Keratinocyte (primary cell): ENCODE data around the gene IFTAP. TPM values are rescaled to one million over a fixed set of nuclear protein-coding genes. Genes with fewer than 3 reads are reported as not detected.

Experiments used
- DNase-seq: peaks from one replicate; pipeline ENCODE4 v3.0.0-alpha.2; 2011; ENCODE audit warnings: low read depth, missing footprints, low spot score
- FAIRE-seq: peaks from 2 replicates; lab custom pipeline; 2011; peaks lifted over from hg19 to GRCh38; lab: Jason Lieb, UNC
- H2AFZ ChIP-seq: 2 replicates; pipeline ENCODE4 v1.6.0; 2012; ENCODE audit warnings: low read length, control low read depth, inconsistent platforms; ENCODE audit not compliant: control insufficient read depth
- H3K27ac ChIP-seq: 2 replicates; pipeline ENCODE4 v1.5.1; 2011; ENCODE audit warnings: low read length; ENCODE audit not compliant: control insufficient read depth, insufficient read depth
- H3K27me3 ChIP-seq: 3 replicates; pipeline ENCODE4 v1.6.0; 2011; ENCODE audit warnings: low read length; ENCODE audit not compliant: control insufficient read depth, insufficient read depth; ENCODE audit errors: extremely low read depth
- H3K36me3 ChIP-seq, 2 experiments: 2 replicates in 1 of 2; 3 replicates in 1 of 2; pipeline ENCODE4 v1.5.1; 2011; ENCODE audit warnings: low read length in 2 of 2, mild to moderate bottlenecking in 1 of 2; ENCODE audit not compliant: control insufficient read depth in 2 of 2, insufficient read depth in 2 of 2; ENCODE audit errors: extremely low read depth in 1 of 2
- H3K4me1 ChIP-seq: 3 replicates; pipeline ENCODE4 v1.5.1; 2011; ENCODE audit warnings: low read length; ENCODE audit not compliant: control insufficient read depth, insufficient read depth; ENCODE audit errors: extremely low read depth
- H3K4me2 ChIP-seq: 3 replicates; pipeline ENCODE4 v1.6.0; 2011; ENCODE audit warnings: low read depth, low read length; ENCODE audit not compliant: control insufficient read depth, insufficient read depth; ENCODE audit errors: extremely low read depth
- H3K4me3 ChIP-seq, 3 experiments: fragments of 200-600 bp in 1 of 3; sonication (generic) in 1 of 3; 2 replicates in 2 of 3; 3 replicates in 1 of 3; pipeline ENCODE4 v1.5.1; 2011 to 2016; ENCODE audit warnings: low read length in 3 of 3, mild to moderate bottlenecking in 3 of 3, control low read depth in 2 of 3, inconsistent platforms in 1 of 3, low read depth in 1 of 3, mixed read lengths in 1 of 3, mixed run types in 1 of 3, moderate library complexity in 1 of 3; ENCODE audit not compliant: control insufficient read depth in 2 of 3, insufficient read depth in 2 of 3; ENCODE audit errors: extremely low read depth in 1 of 3
- H3K79me2 ChIP-seq: 2 replicates; pipeline ENCODE4 v1.6.0; 2012; ENCODE audit warnings: low read length; ENCODE audit not compliant: control insufficient read depth, insufficient read depth
- H3K9ac ChIP-seq: 3 replicates; pipeline ENCODE4 v1.6.0; 2011; ENCODE audit warnings: low read length; ENCODE audit not compliant: control insufficient read depth, insufficient read depth; ENCODE audit errors: extremely low read depth
- H3K9me1 ChIP-seq: 3 replicates; pipeline ENCODE4 v1.6.0; 2011; ENCODE audit warnings: low read length; ENCODE audit not compliant: control insufficient read depth, insufficient read depth; ENCODE audit errors: extremely low read depth
- H3K9me3 ChIP-seq: 2 replicates; pipeline ENCODE4 v1.5.1; 2012; ENCODE audit warnings: low read depth, low read length; ENCODE audit not compliant: control insufficient read depth
- H4K20me1 ChIP-seq: 3 replicates; pipeline ENCODE4 v1.6.0; 2011; ENCODE audit warnings: low read length; ENCODE audit not compliant: control insufficient read depth, insufficient read depth; ENCODE audit errors: extremely low read depth
- CTCF ChIP-seq, 3 experiments: IDR thresholded peaks in 1 of 3; conservative IDR thresholded peaks in 1 of 3; optimal IDR thresholded peaks in 1 of 3; 2 replicates in 2 of 3; 3 replicates in 1 of 3; pipeline versions ENCODE3 to v1.5.1; 2011; ENCODE audit warnings: low read length in 3 of 3, mild to moderate bottlenecking in 3 of 3, moderate library complexity in 2 of 3, control low read depth in 1 of 3, inconsistent platforms in 1 of 3; ENCODE audit not compliant: insufficient read depth in 2 of 3; ENCODE audit errors: extremely low read depth in 1 of 3
- EZH2 ChIP-seq: IDR thresholded peaks from one replicate; pipeline ENCODE4 v1.6.1; 2012; ENCODE audit warnings: inconsistent platforms, mild to moderate bottlenecking, low read length, moderate library complexity
- dilution Hi-C: fragments of 300-500 bp; cut with MboI; formaldehyde crosslinking; loops from one replicate; pipeline ENCODE4 v1.7.0; 2020; ENCODE audit warnings: low sequenced_read_pairs; ENCODE audit not compliant: extremely low pct_ligation_motif_present
- polyA plus RNA-seq, 5 experiments: library from polyadenylated mRNA; depleted of rRNA in 3 of 5; stranded (reverse) in 3 of 5; stranded (forward) in 1 of 5; unstranded in 1 of 5; fragments of >200 nt; gene quantifications; 1 replicate in 1 of 5; 2 replicates in 3 of 5; 3 replicates in 1 of 5; pipeline versions ENCODE4 v1.2.1 to v1.2.3, GENCODE V29; 2011 to 2012; ENCODE audit warnings: missing spikeins in 2 of 5, low read depth in 1 of 5, low replicate concordance in 1 of 5

IFTAP gene
- polyA plus RNA-seq, 1 donor (not counting 4 experiments of a cell fraction or from before 2014, with no cell fraction given) = 22.8 TPM

DNA sequence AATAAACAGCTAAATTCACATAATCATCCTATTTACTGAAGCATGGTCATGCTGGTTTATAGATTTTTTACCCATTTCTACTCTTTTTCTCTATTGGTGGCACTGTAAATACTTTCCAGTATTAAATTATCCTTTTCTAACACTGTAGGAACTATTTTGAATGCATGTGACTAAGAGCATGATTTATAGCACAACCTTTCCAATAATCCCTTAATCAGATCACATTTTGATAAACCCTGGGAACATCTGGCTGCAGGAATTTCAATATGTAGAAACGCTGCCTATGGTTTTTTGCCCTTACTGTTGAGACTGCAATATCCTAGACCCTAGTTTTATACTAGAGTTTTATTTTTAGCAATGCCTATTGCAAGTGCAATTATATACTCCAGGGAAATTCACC, 15.8 kb upstream of the IFTAP start:
- dilution Hi-C loops = no loop called here
- H3K36me3 ChIP-seq = no peaks in the 10 kb centered on the region
- no peaks in the 10 kb centered on the region for H4K20me1 ChIP-seq
- no peak overlapping the region for H3K4me3 ChIP-seq
- TF ChIP-seq EZH2 = no peak
- TF ChIP-seq CTCF (optimal IDR thresholded peaks at IDR 0.05 in 1 of 3, IDR thresholded peaks at IDR 0.05 in 1 of 3, conservative IDR thresholded peaks at IDR 0.05 in 1 of 3; ENCODE audit: extremely low read depth in 1 of 3, insufficient read depth in 2 of 3, low read length in 3 of 3) = no peak
- H3K9ac ChIP-seq = no peak overlapping the region
- DNase-seq (no peak), FAIRE-seq (no peak)
- H3K9me3 ChIP-seq = no peaks in the 10 kb centered on the region
- H3K9me1 ChIP-seq = no peaks in the 10 kb centered on the region
- H3K27me3 ChIP-seq = no peaks in the 10 kb centered on the region
- H2AFZ ChIP-seq = no peak overlapping the region
- H3K4me1 ChIP-seq = no peaks in the 10 kb centered on the region
- no peaks in the 10 kb centered on the region for H3K79me2 ChIP-seq
- H3K4me2 ChIP-seq = no peak overlapping the region
- H3K27ac ChIP-seq = no peak overlapping the region

- H3K27me3 ChIP-seq = no peaks in the 10 kb centered on the region
- no peak overlapping the region for H3K9ac ChIP-seq
- no peaks in the 10 kb centered on the region for H3K36me3 ChIP-seq
- H3K27ac ChIP-seq = no peak overlapping the region
- dilution Hi-C loops = no loop called here
- H2AFZ ChIP-seq = no peak overlapping the region
- no peaks in the 10 kb centered on the region for H3K9me3 ChIP-seq
- no peak for FAIRE-seq
- no peaks in the 10 kb centered on the region for H3K4me1 ChIP-seq
- H4K20me1 ChIP-seq = no peaks in the 10 kb centered on the region
- H3K4me2 ChIP-seq = no peak overlapping the region
- H3K79me2 ChIP-seq = no peaks in the 10 kb centered on the region
- no peak for TF ChIP-seq CTCF (optimal IDR thresholded peaks at IDR 0.05 in 1 of 3, IDR thresholded peaks at IDR 0.05 in 1 of 3, conservative IDR thresholded peaks at IDR 0.05 in 1 of 3; ENCODE audit: extremely low read depth in 1 of 3, insufficient read depth in 2 of 3, low read length in 3 of 3)
- TF ChIP-seq EZH2 = no peak
- no peak overlapping the region for H3K4me3 ChIP-seq
- no peaks in the 10 kb centered on the region for H3K9me1 ChIP-seq
- DNase-seq = no peak
Observed at GRCh38 chr11:36581536-36581935, 12.8 kb upstream of the IFTAP start.
